HUES6 (cell line): ENCODE data around the gene CBFB.

ENCODE experiments used
- H3K27ac ChIP-seq: 2 replicates; pipeline ENCODE4 v1.7.0; 2013; ENCODE audit warnings: low read depth, mild to moderate bottlenecking, low read length, inconsistent platforms
- H3K27me3 ChIP-seq: 2 replicates; pipeline ENCODE4 v1.6.1; 2013; ENCODE audit warnings: low read length; ENCODE audit not compliant: control insufficient read depth, insufficient read depth
- H3K36me3 ChIP-seq: 2 replicates; pipeline ENCODE4 v1.6.1; 2013; ENCODE audit warnings: low read length; ENCODE audit not compliant: control insufficient read depth, insufficient read depth
- H3K4me1 ChIP-seq: 2 replicates; pipeline ENCODE4 v1.6.1; 2013; ENCODE audit warnings: low read length; ENCODE audit not compliant: control insufficient read depth, insufficient read depth
- H3K4me3 ChIP-seq: 2 replicates; pipeline ENCODE4 v1.5.1; 2013; ENCODE audit warnings: low read depth, low read length
- H3K9ac ChIP-seq: one replicate; pipeline ENCODE4 v1.6.1; 2013; ENCODE audit warnings: mild to moderate bottlenecking, low read length
- H3K9me3 ChIP-seq: 2 replicates; pipeline ENCODE4 v1.6.1; 2013; ENCODE audit warnings: low read depth, low read length; ENCODE audit not compliant: control insufficient read depth, insufficient read depth

The CBFB gene

DNA sequence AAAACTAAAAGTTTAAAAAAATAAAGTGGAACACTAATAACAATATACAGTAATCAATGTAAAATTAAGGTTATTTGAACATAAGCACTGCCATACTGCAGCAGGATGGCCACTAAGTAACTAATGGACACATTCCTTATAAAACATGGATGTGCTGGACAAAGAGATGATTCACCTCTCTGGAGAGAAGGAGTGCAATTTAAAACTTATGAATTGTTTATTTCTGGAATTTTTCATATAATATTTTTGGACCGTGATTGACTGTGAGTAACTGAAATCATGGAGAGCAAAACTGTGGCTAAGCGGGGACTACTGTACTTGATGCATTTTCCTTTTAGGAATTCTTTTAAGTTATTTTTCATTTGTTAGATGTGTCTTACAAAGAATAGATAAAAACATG, 21.8 kb downstream of the CBFB start:
- Histone ChIP-seq H3K4me1 (no peaks in the 10 kb centered on the region), H3K9ac (no peak overlapping the region), H3K27me3 (no peaks in the 10 kb centered on the region), H3K27ac (no peak overlapping the region), H3K9me3 (no peaks in the 10 kb centered on the region), H3K36me3 (peaks cover 8% of the 10 kb centered on the region), H3K4me3 (no peak overlapping the region)

- H3K27ac ChIP-seq, result no peak overlapping the region
- H3K9me3 ChIP-seq, result no peaks in the 10 kb centered on the region
- H3K9ac ChIP-seq, result no peak overlapping the region
- no peaks in the 10 kb centered on the region for H3K4me1 ChIP-seq
- H3K36me3 ChIP-seq, result peaks cover 5% of the 10 kb centered on the region
- no peak overlapping the region for H3K4me3 ChIP-seq
- no peaks in the 10 kb centered on the region for H3K27me3 ChIP-seq
These were observed 23.4 kb downstream of the CBFB start for GRCh38 chr16:67052399-67052798.

DNA sequence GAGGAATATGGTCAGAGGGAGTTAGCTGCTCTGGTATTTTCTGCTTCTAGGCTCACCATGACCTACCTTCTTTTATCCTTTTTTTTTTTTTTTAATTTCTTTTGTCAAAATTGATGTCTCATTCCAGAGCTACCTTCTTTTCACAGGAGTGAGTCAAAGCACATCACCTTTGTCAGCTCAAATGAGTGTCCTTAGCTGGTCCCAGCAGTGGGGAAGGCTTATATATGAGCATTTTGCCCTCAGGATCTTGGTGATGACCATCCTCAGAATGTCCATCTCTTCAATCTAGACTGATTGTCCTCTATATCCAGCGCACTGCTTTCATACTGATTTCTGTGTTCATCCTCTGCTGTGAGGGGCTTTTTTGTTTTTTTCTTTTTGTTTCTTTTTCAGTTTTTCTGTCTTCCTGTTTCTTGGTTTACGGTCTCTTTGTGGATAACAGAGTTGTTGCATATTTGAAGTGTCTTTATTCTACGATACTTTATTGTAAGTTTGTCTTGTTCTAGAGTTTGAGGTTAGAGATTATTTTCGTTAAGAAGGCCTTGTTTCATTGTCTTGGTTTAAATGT, 24.9 kb downstream of the CBFB start:
- H3K4me1 ChIP-seq, result no peaks in the 10 kb centered on the region
- H3K9ac ChIP-seq, result no peak overlapping the region
- no peak overlapping the region for H3K4me3 ChIP-seq
- no peaks in the 10 kb centered on the region for H3K9me3 ChIP-seq
- H3K36me3 ChIP-seq, result peaks cover 5% of the 10 kb centered on the region
- H3K27ac ChIP-seq, result no peak overlapping the region
- no peaks in the 10 kb centered on the region for H3K27me3 ChIP-seq

DNA sequence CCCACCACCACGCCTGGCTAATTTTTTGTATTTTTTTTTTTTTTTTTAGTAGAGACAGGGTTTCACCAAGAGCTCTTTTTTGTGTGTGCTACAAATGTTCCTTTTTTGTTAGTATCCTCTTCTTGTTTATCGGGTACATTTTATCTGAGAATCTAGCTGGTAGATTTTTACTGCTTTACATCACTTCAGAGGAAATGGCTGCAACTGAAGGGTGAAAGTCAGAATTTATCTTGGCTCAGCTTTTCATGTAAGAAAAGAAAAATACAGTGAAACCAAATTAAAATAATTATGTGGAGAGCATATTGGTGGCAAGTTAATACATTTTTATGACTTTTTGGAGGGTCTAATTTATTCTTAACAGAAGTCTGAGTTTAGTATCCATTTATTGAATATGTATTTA, 26.0 kb downstream of the CBFB start:
- H3K27me3 ChIP-seq, result no peaks in the 10 kb centered on the region
- H3K4me1 ChIP-seq, result no peaks in the 10 kb centered on the region
- H3K4me3 ChIP-seq, result no peak overlapping the region
- no peaks in the 10 kb centered on the region; the same call in 1 of the 2 replicates for H3K36me3 ChIP-seq
- H3K9me3 ChIP-seq, result no peaks in the 10 kb centered on the region
- no peak overlapping the region for H3K9ac ChIP-seq
- no peak overlapping the region for H3K27ac ChIP-seq

DNA sequence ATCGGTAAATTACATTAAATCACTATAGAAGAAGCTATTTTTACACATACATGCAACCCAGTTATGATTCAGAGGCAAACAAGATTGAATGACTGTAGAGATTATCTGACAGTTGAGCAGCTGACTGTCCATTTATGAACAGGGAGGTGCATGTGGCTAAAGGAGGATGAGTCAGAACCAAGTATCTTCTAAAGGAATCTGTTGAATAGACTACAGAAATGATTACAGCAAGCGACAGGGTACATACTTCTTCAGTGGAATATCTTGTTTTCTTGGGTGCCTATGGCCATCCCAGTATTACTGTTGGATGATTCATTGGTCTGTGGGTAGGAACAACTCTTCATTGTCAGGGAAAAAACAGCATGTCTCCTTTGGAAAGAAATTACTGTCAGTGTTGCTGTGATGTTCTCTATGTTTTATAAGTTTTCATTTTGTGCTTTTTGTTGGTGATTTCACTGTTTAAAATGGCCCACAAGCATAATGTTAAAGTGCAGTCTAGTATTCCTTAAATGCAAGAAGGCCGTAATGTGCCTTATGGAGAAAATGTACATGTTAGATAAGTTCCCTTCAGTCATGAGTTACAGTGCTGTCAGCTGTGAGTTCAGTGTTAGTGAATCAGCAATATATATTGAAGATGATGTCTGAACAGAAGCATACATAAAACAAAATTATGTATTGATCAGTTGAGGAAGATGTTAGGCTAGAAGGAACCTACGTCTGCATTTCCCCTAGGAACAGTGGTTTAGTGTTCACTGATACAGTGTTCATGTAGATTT, 27.0 kb downstream of the CBFB start:
- Histone ChIP-seq H3K36me3 (no peaks in the 10 kb centered on the region; the same call in 1 of the 2 replicates), H3K27me3 (no peaks in the 10 kb centered on the region), H3K27ac (no peak overlapping the region), H3K9me3 (no peaks in the 10 kb centered on the region), H3K4me1 (no peaks in the 10 kb centered on the region), H3K4me3 (no peak overlapping the region), H3K9ac (no peak overlapping the region)

DNA sequence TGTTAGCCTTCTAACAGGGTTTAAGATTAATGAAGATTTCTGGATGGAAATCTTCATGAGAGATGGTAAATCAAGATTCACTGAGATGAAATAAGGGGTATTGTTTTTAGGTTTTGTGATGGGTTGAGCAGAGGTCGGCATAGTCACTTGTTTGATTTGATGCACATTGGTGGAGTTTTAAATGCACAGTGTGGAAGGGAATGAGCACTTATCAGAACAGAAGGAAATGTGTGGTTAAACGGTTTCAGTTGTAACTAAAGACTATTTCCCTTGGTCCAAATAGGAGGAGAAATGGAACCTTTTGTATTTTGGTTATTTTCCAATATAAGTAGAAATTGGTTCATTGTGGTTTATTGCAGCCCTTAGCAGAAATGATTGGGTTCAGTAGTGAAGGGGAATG, 34.1 kb downstream of the CBFB start:
- H3K4me3 ChIP-seq, result no peak overlapping the region
- H3K9ac ChIP-seq, result no peak overlapping the region
- H3K27me3 ChIP-seq, result no peaks in the 10 kb centered on the region
- no peaks in the 10 kb centered on the region for H3K4me1 ChIP-seq
- H3K36me3 ChIP-seq, result peaks cover 13% of the 10 kb centered on the region
- no peaks in the 10 kb centered on the region for H3K9me3 ChIP-seq
- H3K27ac ChIP-seq, result no peak overlapping the region

DNA sequence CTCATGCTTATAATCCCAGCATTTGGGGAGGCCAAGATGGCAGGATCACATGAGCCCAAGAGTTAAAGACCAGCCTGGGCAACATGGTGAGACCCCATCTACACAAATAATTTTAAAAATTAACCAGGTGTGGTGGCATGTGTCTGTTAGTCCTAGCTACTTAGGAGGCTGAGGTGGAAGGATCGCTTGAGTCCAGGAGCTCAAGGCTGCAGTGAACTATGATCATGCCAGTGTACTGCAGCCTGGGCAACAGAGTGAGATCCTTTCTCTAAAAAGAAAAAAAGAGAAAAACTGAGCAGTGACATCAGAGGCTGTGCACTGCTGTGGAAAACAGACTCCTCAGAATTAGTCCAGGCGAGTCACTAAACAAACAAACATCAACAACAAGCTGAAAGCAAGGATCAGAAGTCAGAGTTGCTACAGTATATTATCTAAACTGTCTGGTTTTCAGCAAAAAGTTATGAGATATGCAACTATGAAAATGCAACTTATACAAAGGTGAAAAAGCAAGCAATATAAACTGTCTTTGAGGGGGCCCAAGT, 39.3 kb downstream of the CBFB start:
- H3K27me3 ChIP-seq, result no peaks in the 10 kb centered on the region

DNA sequence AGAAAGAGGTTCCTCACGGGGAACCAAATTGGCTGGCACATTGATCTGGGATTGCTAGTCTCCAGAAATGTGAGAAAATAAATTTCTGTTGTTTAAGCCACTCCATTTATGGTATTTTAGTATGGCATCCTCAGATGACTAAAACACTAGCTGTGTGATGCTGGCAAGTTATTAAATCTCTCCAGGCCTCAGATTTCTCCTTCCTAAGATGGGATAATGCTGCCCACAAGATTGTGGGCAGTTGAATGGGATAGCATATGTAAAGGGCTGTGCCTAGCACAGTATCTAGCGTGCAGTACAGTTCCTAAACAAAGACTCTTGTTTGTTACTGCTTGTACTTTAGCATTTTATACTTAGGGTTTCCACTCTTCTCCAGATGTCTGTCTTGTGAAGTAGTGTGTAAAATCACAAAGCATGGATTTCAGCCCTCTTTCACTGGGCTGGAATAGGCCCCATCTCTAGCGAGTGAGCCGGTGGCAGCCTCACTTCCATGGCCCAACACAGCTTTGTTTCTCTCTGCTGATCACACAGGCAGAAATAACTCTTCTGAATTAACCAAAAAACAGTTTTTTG, 42.6 kb downstream of the CBFB start:
- Histone ChIP-seq H3K9ac (no peak overlapping the region), H3K27me3 (no peaks in the 10 kb centered on the region), H3K36me3 (peaks cover 44% of the 10 kb centered on the region)

More for the DNA sequence above, 39.3 kb downstream of the CBFB start:
- H3K27ac ChIP-seq, result no peak overlapping the region
- H3K36me3 ChIP-seq, result peaks cover 29% of the 10 kb centered on the region
- H3K9ac ChIP-seq, result no peak overlapping the region
- no peak overlapping the region for H3K4me3 ChIP-seq
- H3K4me1 ChIP-seq, result no peaks in the 10 kb centered on the region
- H3K9me3 ChIP-seq, result no peaks in the 10 kb centered on the region

DNA sequence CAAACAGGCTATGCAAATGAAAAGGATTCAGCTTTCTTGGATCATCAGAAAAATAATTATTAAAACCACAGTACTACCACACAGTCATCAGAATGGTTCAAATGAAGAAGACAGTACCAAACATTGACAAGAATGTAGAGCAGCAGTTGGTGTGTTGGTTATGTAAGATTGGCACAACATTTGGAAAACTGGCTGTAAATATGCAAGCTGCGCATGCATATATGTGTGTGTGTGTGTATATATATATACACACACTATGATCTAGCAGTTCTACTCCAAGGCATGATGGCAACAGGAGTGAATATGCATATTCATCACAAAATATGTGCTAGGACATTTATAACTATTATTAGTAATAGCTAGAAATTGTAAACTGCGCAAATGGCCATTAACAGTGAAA, 46.4 kb downstream of the CBFB start:
- Histone ChIP-seq H3K36me3 (peaks cover 27% of the 10 kb centered on the region), H3K27ac (no peak overlapping the region), H3K9me3 (no peaks in the 10 kb centered on the region), H3K9ac (no peak overlapping the region), H3K4me1 (no peaks in the 10 kb centered on the region), H3K4me3 (no peak overlapping the region), H3K27me3 (no peaks in the 10 kb centered on the region)

More for the DNA sequence above, 42.6 kb downstream of the CBFB start:
- H3K4me3 ChIP-seq, result no peak overlapping the region
- H3K27ac ChIP-seq, result no peak overlapping the region
- no peaks in the 10 kb centered on the region for H3K4me1 ChIP-seq
- H3K9me3 ChIP-seq, result no peaks in the 10 kb centered on the region

DNA sequence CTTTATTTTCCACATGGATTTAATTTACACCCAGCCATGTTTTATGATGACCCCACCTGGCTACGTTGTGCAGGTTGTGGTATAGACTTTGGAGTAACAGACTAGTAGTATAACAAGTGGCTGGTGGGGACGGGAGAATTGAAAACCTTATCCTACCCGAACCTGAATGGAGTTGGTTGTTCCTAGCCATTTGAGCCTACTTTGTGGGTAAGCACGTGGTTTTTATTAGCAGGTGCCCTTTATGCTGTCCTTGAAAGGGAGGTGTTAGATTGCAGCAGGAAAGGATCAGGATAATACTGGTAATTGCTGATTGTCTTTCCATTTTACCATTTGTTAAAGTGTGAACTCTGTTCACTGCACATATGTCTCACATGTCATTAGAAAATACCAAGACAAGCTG, 48.9 kb downstream of the CBFB start:
- no peak overlapping the region for H3K9ac ChIP-seq
- no peaks in the 10 kb centered on the region for H3K4me1 ChIP-seq
- H3K27me3 ChIP-seq, result no peaks in the 10 kb centered on the region
- H3K27ac ChIP-seq, result no peak overlapping the region
- H3K36me3 ChIP-seq, result peaks cover 20% of the 10 kb centered on the region
- H3K9me3 ChIP-seq, result no peaks in the 10 kb centered on the region
- H3K4me3 ChIP-seq, result no peak overlapping the region

DNA sequence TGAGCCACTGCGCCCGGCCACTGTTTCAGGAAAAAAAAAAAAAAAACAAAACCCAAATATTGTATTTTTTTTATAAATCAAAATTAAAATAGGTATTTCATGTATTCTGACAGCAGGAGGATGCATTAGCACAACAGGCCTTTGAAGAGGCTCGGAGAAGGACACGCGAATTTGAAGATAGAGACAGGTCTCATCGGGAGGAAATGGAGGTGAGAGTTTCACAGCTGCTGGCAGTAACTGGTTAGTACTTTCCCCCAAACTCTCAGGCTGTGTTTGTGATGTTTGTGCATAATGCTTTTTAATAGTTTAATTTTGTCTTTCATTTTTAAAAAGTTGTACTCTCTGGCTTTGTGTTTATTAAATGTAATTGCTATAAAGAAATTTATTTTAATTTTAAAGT, 53.2 kb downstream of the CBFB start:
- no peaks in the 10 kb centered on the region for H3K27me3 ChIP-seq
- H3K27ac ChIP-seq, result no peak overlapping the region
- H3K4me3 ChIP-seq, result no peak overlapping the region
- no peak overlapping the region for H3K9ac ChIP-seq
- no peaks in the 10 kb centered on the region for H3K4me1 ChIP-seq
- peaks cover 5% of the 10 kb centered on the region for H3K36me3 ChIP-seq
- H3K9me3 ChIP-seq, result no peaks in the 10 kb centered on the region
